Measurements from ENCODE around the gene ZNF750. TPM values are rescaled to one million over a fixed set of nuclear protein-coding genes. Genes with fewer than 3 reads are reported as not detected.

The ZNF750 gene
- total RNA-seq, 1 donor from 2014 or later: not detected

DNA sequence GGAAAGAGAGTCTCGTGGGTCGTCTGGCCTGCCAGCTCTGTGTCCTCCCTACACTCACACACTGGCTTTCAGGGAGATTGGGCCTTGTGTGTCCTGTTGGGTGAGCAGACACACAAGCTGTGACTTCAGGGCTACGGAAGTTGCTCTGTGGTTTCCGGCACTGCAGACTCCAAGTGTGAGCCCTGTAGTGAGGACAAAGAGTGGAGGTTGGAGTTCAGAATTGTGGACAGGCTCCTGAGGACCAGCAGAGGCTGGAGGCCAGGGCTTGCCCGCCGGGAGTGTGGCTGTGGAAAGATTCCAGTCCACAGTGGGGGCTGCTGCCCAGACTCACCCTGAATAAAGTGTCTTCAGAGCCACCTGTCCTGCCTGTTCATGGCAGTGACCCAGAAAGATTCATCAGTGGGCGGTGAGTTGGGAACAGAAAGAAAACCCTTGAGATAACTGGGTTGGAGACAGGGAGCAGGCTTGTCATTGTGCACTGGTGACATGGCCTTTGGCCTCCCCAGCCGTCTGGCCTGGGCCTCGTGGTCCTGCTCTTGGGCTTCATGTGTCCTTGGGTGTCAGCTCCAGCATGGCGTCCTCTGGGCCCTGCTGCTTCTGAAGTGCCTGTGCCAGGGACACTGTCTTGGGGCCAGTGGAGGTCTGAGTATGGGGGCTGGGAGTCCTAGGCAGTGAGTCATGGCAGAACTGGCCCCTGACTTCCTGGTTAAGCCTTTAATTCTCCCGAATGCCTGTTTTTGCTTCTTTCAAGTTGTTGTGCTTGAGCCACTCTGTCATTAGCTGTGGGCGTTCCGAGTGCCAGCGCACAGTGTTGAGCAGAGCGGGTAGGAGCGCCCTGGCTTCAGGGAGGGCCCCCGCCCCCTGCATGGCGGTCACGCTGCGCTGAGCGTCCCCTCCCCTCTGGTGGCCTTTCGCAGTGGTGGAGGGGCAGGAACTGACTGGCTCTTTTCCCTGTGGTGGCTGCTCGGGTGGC lies 19.9 kb upstream of the ZNF750 start:
- DNase-seq: peak; percentile 88

DNA sequence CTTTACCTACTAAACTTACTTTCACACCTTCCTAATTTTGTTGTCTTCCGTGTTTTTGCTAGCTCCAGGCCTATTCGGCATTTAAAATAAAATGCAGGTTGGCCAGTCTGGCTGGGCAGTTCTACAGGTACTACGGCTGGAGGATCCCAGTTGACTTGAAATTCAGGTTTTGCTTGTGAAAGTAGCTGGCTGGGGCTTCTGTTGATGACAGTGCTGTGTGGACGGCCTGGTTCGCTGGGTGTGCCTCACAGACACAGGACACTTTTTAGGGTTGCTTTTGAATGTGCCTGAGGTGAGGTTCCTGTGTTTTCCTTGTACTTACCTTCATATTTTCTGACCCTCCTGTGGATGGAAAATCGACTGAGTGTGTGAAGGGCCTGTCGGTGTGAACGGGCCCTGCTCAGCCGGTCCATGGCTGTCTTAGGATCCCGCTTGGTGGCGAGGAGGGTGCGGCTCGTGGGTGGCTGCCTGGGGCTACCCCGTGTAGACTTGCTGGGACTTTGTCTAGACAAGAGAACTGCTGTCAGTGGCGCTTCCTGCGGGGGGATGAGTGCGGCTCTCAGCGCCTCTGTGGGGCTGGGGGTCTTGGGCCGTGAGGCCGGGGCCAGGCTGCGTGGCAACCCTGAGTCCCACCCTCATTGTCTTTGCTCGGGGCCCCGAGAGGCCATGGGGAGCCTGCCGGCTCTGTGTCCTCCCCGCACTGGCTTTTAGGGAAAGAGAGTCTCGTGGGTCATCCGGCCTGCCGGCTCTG lies 18.7 kb upstream of the ZNF750 start:
- DNase-seq: no peak

DNA sequence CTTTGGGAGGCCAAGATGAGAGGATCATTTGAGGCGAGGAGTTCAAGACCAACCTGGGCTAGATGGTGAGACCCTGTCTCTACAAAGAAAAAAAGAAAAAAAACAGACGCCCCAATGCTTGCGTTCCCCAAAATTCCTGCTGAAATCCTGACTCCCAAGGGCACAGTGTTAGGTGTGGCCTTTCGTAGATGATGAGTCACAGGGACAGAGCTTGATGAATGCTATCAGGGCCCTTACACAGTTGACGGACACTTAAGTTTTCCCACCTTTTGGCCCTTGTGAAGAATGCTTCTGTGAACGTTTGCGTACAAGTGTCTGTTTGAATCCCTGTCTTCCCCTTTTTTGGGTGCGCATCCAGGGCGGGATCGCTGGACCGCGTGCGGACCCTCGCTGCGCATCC lies 16.5 kb upstream of the ZNF750 start:
- no peak for DNase-seq

DNA sequence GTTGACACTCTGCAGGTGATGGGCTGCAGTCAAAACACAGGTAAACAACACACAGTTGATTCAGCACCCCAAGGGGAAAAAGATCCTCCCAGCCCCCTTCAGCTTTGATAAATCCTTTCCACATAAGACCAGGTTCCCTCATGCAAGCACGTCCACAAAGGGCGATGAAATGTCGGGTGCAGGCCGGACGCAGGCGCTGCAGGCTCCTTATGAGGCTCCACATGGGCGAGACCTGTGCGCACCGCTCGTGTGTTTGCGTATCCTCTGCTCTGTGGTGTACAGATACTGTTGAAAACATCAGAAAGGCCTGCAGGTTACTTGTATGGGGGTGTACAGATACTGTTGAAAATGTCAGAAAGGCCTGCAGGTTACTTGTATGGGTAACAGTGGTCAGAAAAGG lies 14.4 kb upstream of the ZNF750 start:
- no peak for DNase-seq

DNA sequence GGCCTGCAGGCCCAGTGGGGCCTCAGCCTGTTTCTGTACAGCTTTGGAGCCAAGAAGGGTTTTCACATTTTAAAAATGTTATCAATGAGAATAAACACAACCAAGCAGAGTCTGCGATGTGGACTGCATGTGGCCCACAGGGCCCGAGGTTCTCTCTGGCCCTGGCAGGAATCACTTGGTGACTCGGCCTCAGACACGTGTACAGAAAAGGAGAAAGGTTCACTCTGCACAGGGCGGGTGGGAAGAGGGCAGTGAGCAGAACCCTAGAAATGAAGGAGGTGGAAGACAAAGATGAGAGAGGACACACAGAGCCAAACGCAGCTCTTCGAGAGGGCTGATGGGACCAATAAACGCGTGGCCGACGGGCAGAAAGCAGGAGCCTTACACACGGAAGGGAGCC lies 11.6 kb upstream of the ZNF750 start:
- DNase-seq: no peak

DNA sequence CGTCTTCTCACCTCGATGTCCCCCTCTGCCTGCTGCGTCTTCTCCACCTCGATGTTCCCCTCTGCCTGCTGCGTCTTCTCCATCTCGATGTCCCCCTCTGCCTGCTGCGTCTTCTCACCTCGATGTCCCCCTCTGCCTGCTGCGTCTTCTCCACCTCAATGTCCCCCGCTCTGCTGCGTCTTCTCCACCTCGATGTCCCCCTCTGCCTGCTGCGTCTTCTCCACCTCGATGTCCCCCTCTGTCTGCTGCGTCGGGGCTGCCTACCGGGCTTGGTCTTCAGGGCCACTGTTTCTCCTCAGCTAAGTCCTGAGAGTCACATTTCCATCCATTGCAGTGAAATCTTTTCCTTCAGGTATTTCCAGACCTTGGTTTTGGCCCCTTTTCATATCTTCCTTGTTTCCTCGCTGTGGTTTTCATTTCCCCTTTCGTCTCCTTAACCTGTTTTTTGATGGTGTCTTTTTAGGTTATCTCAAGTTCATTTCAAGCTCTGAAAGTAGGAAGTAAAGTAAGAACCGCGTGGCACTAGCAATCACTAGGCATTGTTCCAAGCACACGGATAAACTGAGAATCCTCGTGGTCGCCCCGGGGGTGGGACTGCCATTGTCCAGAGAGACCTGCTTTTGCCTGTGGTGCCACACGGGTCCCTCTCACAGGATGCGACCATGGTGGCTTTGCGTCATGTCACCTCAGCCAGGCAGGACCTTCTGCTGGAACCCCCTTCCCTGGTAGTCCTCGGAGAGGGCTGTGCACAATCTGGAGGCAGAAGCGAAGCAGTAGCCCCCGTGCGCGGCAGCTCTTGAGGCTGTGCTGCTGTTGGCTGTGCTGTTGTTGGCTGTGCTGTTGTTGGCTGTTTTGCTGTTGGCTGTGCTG lies 9.5 kb upstream of the ZNF750 start:
- peak; percentile 29 for DNase-seq

DNA sequence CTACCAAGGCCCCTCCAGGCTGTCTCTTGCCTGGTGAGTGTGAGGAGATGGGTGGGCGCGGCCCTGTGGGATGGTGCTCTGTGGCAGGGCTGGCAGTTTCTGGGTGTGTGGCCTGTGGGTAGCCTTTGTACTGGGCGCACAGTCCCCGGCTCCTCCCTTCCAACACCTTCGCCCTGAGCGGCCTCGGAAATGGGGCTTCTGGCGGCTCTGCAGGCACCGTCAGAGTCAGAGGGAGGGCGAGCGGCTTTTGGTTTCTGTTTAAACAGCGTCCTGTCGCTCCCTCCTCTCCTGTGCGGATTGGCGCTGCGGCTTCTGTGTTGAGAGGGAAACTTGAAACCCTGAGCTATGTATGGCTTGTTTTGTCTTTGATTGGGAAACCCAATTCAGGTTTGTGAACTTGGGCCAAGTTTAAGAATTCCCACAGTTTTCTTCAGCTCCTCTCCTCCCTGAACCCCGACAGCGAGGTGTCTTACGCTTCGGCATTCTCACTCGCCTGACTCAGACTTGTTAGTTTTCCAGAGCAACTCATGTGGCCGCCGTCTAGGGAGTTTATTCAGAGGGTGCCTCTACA lies 8.3 kb upstream of the ZNF750 start:
- peak; percentile 76 for DNase-seq

DNA sequence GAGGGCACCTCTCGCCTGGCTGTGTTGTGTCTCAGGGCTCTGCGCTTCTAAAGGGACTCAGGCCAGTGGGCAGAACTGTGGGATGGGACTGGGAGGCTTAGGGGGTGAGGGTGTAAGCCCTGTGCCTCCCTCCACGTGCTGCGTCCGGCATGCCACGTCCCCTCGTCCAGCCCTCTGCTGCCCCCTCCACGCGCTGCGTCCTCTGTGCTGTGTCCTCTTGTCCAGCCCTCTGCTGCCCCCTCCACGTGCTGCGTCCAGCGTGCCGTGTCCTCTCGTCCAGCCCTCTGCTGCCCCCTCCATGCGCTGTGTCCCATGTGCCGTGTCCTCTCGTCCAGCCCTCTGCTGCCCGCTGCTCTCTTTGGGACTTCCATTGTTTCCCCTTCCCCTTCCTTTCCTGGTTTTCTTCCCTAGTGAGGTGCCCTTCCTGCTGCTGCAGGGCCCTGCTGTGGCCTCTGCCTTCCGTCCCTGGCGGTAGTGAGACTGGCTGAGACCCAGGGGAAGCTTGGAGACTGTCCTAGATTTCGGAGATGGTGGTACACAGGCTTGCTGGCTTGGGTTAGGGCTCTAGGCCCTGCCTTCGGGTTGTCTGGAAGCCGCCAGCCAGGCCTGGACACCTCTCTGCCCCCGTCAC lies 6.4 kb upstream of the ZNF750 start:
- peak; percentile 79 for DNase-seq

DNA sequence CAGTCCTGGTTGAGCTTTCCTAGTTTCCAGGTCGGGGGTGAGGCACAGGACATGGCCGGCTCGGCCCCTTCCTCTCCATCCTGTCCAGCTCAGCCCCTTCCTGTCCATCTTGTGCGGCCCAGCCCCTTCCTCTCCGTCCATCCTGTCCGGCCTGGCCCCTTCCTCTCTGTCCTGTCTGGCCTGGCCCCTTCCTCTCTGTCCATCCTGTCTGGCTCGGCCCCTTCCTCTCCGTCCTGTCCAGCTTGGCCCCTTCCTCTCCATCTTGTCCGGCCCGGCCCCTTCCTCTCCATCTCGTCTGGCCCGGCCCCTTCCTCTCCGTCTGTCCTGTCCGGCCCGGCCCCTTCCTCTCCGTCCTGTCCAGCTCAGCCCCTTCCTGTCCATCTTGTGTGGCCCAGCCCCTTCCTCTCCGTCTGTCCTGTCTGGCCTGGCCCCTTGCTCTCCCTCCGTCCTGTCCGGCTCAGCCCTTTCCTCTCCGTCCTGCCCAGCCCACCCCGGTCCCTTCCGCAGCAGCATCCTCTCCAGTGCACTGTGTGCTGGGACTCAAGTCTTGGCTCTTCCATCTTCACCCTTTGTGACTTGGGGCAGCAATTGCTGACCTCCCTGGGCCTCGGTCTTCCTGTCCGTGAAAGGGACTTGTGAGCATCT lies 5.5 kb upstream of the ZNF750 start:
- DNase-seq: peak; percentile 93

DNA sequence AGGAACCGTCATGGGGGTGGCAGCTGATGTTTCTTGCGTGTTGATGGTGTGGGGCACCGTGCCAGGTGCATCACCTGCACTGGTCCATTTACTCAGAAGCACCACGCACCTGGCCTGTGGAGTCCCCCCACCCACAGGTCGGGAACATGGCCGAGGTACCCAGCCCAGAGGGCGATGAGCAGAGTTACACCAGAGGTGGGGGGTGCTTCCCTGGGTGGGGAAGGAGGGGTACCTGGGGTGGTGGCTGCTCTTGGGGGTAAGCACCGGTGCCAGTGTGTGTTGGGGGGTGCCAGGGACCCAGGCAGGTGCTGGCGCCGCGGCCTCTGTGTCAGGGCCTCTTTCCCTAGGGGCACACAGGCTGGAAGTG lies 5.0 kb upstream of the ZNF750 start:
- DNase-seq: peak; percentile 47

DNA sequence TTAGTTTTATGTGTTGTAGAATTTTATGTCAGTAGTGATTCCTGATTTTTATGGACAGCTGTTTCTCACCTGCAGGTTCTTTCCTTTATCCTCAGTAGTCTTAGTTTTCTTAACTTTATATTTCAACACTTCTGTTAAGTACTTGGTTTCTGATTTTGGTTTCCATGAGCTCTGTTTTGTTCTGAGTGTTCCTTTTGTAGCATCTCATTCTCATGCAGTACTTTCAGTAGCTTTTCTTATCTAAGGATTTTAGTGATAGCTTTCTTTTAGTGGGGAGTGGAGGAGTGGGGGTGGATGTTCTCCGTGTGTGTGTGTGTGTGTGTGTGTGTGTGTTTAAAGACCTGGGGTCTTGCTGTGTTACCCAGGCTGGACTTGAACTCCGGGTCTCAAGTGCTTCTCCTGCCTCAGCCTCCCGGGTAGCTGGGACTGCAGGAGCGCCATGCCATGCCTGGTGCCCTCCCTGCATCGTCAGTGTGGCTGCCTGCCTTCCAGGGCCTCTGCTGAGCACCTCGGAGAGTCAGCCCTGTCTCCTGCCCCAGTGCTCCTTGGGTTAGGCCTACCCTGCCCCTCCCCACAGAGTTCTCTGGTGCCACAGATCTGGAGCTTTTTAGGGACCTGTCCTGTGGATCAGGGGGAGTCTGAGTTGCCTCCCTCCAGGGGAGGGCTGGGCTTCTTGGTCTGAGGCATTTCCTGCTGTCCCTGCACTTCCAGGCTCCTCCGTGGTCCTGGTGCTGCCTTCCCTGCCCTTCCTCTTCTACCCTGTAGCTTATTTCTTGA lies 4.3 kb upstream of the ZNF750 start:
- peak; percentile 26 for DNase-seq

DNA sequence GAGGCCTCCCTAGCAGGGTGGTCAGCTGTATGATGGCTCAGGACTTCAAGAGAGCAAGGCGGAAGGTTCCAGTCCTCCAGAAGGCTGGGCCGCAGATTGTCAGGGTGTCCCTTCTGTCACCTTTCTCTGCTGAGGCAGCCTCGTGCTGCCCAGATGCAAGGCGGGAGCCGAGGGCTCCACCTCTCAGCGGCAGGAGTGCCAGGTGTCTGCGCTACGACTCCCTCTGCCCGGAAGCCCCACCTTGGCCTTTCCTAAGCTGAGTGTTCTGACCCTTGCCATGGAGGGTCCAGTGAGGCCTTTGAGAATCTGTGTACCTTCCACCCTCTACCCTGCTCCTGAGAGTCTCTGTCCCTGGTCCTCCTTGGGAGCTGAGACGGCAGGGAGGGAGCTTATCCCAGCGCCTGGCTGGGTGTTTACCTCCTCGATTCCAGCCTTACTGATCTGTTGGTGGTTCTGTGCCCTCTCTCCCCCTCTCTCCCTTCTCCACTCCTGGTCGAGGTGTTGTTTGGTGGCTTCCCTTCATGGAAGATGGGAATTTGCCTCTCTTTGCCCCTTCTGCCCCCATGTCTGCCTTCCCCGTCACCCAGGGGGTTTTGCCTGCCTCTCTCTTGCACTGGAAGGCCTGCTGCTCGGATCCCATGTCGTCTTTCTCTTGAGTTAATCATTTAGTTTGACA lies 2.2 kb upstream of the ZNF750 start:
- DNase-seq: no peak

DNA sequence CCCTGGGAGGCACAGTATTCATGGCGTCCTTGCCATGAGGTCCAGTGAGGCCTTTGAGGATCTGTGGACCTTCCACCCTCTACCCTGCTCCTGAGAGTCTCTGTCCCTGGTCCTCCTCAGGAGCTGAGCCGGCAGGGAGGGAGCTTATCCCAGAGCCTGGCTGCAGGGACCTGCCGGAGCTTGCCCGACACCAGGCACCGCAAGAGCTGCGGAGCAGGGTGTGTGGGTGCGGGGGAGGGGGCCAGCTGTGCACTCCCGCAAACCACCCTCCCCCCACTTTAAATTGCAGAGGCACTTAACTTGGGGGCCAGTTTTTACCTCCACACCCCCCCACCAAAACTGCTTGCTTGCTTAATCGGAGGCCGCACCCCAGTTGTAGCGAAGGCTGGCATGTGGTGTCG lies 609 bp upstream of the ZNF750 start:
- no peak for DNase-seq

DNA sequence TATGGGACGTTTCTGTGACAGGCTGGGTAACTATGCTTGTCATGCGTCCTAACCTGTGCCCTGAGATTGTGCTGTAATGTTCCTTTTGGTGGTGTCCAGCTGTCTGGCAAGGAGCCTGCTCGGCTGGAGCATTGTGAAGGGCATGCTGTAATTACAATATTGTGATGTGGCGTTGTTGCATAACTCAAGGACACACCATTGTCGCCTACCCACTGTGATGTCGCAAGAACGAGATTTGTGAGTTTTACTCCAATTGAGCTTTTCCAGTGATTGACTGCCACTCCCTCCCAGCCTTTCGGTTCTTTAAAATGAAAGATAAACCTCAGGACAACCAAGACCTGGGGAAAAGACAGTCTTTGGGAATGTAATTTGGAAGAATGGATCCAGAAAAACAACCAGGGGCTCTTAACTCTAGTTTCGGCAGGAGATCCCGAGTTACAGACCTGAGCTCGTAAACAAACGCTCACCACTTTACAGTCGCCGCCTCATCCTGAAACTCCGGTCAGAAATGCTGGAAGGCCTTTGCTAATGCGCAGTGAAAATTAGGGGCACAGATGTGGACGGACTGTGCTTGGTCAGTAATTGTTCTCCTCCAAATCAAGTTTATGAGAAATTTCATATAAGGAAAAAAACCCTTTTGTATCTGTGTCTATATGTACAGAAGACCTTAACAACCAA lies 1.3 kb downstream of the ZNF750 start:
- DNase-seq: peak; percentile 52

DNA sequence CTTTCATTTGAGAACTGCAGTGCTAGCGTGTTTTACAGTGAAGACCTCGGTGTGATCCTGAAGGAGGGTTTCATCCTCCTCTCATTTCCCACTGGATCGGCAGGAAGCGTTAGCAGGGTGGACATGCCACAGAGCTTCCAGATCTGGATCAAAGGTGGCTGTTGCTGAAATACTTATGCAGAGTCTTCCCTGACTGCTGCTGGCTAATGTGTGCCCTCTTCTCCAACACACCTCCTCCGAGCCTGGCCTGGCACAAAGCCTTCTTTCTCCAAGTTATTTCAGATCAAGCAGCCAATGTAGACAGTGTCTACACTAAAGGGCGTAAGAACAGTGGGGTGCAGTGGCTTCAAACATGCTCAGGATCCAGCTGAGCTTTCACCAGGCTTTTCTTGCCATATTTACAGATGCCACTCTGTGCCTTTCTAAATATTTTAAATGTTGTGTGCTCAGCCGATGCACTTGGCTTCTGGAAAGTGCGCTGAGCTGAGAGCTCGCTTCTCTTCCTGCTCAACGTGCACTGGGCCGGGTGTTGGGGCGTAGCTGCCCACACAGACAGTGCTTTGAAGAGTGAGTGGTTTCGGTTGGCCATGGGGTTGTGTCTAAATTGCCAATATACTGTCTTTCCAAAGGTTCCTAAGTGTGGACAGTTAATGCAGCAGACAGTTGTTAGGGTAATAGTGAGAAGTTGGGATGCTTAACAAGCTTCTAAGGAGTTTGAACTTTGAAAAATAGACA lies 2.1 kb downstream of the ZNF750 start:
- peak; percentile 23 for DNase-seq

DNA sequence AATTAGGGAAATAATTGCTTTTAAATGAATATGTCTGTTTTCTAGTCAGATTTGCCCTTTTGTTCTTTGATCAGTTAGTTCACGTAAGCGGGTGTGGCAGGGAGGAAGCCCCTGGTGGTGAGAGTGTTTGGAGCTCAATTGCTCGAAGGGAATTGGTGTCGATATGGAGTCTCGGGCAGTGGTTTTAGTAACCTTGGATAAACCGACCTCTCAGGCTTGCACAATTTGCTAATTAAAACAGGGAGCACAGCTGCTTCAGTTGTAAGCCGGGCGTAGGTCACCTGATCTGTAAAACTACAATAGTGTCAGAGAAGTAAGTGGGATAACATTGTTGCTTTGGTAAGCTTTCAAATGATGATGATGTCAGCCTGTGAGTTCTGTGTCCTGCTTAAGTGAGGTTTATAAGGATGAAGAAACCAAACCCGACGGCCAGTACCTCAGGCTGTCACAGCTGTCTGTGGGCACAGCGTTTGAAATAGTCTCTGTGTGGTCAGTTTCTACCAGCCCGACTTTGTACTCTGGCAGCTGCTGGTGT lies 2.9 kb downstream of the ZNF750 start:
- DNase-seq: peak; percentile 52

DNA sequence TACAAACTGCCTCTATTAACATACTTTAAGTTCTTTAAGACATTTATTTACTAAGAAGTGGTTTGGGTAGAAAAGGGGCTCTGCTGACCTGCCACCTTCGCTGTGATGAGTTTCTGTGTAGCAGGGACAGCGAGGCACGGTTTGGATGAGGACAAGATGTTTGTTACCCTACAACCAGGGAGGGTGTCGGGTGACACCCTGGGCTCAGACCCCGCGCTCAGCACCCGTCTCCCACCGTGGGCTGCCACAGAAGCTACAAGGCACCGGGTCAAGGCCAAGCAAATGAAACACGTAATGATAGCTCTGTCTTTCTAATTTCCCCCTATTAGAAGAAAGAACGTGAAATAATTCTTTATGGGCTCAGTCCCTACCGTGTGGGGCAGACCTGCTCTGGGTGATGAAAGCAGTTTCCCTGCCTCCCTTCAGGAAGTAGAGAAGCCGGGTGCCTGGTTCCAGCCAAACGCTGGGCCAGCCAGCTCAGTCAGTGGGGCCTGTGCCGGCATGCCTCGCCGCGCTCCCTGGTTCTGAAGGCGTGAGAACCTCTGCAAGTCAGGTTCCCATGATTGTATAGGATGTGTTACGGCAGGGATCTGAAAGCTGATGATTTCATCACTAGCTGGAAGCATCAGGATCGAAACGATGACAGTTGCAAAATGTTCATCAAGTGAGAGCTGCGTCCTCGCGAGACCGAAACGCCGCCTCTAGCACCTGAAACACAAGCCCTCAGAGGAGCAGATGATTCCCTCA lies 3.9 kb downstream of the ZNF750 start:
- peak; percentile 33 for DNase-seq

DNA sequence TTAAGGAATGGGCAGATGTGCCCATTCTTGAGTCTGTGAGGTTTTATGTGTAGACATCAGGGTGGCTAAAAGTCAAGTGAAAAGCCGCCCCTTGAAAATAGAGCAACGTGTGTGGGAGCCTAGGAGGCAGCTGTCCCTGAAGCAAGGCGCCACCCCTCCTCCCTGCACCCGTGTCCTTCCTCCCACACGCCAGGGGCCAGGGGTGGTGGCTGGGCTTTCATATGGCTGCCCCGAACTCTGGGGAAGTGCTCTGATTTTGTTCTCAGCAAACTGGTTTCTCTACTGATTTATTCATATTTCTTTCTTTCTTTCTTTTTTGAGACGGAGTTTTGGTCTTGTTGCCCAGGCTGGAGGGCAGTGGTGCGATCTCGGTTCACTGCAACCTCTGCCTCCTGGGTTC lies 4.7 kb downstream of the ZNF750 start:
- no peak for DNase-seq
